A673 (cell line): ENCODE data around the gene ZNF334.

Source experiments
- EZH2 ChIP-seq: fragments of 200-600 bp; sonication (generic); IDR thresholded peaks from 2 replicates; pipeline ENCODE4 v1.6.1; 2017; ENCODE audit warnings: borderline replicate concordance, low read depth, mild to moderate bottlenecking, mixed read lengths, antibody characterized with exemption, low read length; ENCODE audit not compliant: poor library complexity, severe bottlenecking
- TF ChIP-seq, protein P1 (sequence below): fragments of 300-800, 200-600 bp; sonication (generic); conservative IDR thresholded peaks from 2 replicates; pipeline ENCODE4 v1.5.1; 2017; ENCODE audit warnings: low read depth, mild to moderate bottlenecking, antibody characterized with exemption, low read length, moderate library complexity, mixed read lengths

GRCh38 chr20:46555370-46555956 is 42.1 kb upstream of the ZNF334 start:
- TF ChIP-seq, protein P1, sequence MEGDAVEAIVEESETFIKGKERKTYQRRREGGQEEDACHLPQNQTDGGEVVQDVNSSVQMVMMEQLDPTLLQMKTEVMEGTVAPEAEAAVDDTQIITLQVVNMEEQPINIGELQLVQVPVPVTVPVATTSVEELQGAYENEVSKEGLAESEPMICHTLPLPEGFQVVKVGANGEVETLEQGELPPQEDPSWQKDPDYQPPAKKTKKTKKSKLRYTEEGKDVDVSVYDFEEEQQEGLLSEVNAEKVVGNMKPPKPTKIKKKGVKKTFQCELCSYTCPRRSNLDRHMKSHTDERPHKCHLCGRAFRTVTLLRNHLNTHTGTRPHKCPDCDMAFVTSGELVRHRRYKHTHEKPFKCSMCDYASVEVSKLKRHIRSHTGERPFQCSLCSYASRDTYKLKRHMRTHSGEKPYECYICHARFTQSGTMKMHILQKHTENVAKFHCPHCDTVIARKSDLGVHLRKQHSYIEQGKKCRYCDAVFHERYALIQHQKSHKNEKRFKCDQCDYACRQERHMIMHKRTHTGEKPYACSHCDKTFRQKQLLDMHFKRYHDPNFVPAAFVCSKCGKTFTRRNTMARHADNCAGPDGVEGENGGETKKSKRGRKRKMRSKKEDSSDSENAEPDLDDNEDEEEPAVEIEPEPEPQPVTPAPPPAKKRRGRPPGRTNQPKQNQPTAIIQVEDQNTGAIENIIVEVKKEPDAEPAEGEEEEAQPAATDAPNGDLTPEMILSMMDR: no peak
- TF ChIP-seq EZH2: no peak
